Measurements from ENCODE around the gene DPRX.

DNA sequence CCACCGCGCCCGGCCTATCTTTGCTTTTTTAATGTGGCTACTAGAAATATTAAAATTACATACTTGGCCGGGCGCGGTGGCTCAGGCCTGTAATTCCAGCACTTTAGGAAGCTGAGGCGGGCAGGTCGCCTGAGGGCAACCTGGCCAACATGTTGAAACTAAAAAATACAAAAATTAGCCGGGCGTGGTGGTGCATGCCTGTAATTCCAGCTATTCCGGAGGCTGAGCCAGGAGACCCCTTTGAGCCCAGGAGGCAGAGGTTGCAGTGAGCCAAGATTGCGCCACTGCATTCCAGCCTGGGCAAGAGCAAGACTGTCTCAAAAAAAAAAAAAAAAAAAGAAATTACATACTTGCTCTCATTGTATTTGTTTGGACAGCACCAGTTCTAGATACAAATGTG, 34.8 kb upstream of the DPRX start:
- TF ChIP-seq, protein P1, sequence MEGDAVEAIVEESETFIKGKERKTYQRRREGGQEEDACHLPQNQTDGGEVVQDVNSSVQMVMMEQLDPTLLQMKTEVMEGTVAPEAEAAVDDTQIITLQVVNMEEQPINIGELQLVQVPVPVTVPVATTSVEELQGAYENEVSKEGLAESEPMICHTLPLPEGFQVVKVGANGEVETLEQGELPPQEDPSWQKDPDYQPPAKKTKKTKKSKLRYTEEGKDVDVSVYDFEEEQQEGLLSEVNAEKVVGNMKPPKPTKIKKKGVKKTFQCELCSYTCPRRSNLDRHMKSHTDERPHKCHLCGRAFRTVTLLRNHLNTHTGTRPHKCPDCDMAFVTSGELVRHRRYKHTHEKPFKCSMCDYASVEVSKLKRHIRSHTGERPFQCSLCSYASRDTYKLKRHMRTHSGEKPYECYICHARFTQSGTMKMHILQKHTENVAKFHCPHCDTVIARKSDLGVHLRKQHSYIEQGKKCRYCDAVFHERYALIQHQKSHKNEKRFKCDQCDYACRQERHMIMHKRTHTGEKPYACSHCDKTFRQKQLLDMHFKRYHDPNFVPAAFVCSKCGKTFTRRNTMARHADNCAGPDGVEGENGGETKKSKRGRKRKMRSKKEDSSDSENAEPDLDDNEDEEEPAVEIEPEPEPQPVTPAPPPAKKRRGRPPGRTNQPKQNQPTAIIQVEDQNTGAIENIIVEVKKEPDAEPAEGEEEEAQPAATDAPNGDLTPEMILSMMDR (IDR thresholded peaks at IDR 0.05; ENCODE audit: poor library complexity, severe bottlenecking), result no peak
- TF ChIP-seq TAF1 (IDR thresholded peaks at IDR 0.05; ENCODE audit: low read depth) (no peak), EZH2 (IDR thresholded peaks at IDR 0.05; ENCODE audit: borderline replicate concordance, insufficient read depth, low read length, poor library complexity, severe bottlenecking) (no peak), POLR2AphosphoS5 (IDR thresholded peaks at IDR 0.05) (no peak), SMC3 (conservative IDR thresholded peaks at IDR 0.05; ENCODE audit: poor library complexity) (no peak), MXI1 (conservative IDR thresholded peaks at IDR 0.05; ENCODE audit: poor library complexity, severe bottlenecking) (no peak), EP300 (conservative IDR thresholded peaks at IDR 0.05; ENCODE audit: poor library complexity, severe bottlenecking) (no peak)
- TF ChIP-seq, protein P2, sequence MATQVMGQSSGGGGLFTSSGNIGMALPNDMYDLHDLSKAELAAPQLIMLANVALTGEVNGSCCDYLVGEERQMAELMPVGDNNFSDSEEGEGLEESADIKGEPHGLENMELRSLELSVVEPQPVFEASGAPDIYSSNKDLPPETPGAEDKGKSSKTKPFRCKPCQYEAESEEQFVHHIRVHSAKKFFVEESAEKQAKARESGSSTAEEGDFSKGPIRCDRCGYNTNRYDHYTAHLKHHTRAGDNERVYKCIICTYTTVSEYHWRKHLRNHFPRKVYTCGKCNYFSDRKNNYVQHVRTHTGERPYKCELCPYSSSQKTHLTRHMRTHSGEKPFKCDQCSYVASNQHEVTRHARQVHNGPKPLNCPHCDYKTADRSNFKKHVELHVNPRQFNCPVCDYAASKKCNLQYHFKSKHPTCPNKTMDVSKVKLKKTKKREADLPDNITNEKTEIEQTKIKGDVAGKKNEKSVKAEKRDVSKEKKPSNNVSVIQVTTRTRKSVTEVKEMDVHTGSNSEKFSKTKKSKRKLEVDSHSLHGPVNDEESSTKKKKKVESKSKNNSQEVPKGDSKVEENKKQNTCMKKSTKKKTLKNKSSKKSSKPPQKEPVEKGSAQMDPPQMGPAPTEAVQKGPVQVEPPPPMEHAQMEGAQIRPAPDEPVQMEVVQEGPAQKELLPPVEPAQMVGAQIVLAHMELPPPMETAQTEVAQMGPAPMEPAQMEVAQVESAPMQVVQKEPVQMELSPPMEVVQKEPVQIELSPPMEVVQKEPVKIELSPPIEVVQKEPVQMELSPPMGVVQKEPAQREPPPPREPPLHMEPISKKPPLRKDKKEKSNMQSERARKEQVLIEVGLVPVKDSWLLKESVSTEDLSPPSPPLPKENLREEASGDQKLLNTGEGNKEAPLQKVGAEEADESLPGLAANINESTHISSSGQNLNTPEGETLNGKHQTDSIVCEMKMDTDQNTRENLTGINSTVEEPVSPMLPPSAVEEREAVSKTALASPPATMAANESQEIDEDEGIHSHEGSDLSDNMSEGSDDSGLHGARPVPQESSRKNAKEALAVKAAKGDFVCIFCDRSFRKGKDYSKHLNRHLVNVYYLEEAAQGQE (IDR thresholded peaks at IDR 0.05; ENCODE audit: borderline replicate concordance), result no peak
